Uterus (tissue), 2 donors: ENCODE measurements around the gene ANKRD44.

ENCODE experiments used
- POLR2A ChIP-seq, 2 donors: fragments of 450-650 bp; IDR thresholded peaks; one replicate each; pipeline ENCODE4 v1.6.1; 2016; ENCODE audit warnings: antibody characterized with exemption in 2 of 2, mild to moderate bottlenecking in 1 of 2, moderate library complexity in 1 of 2
- TF ChIP-seq, protein P1 (sequence below), 4 experiments: fragments of 200-600 bp in 2 of 4; fragments of 450-650 bp in 2 of 4; sonication (generic) in 2 of 4; IDR thresholded peaks; one replicate each; pipeline ENCODE4 v1.5.1; 2016 to 2019; ENCODE audit warnings: antibody characterized with exemption in 4 of 4, mild to moderate bottlenecking in 2 of 4, moderate library complexity in 1 of 4

DNA sequence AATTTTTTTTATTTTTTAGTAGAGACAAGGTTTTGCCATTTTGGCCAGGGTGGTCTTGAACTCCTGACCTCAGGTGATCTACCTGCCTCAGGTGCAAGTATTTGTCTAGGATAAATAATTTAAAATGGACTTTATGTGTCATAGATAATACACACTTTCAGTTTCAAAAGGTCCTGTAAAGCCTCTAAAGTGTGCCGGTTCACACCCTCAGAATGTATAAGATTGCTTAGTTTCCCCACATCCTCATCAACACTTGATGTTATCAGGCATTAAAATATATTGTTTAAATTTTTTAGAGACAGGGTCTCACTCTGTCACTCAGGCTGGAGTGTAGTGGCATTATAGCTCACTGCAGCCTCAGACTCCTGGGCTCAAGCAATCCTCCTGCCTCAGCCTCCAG lies 170.5 kb downstream of the ANKRD44 start:
- TF ChIP-seq, protein P1, sequence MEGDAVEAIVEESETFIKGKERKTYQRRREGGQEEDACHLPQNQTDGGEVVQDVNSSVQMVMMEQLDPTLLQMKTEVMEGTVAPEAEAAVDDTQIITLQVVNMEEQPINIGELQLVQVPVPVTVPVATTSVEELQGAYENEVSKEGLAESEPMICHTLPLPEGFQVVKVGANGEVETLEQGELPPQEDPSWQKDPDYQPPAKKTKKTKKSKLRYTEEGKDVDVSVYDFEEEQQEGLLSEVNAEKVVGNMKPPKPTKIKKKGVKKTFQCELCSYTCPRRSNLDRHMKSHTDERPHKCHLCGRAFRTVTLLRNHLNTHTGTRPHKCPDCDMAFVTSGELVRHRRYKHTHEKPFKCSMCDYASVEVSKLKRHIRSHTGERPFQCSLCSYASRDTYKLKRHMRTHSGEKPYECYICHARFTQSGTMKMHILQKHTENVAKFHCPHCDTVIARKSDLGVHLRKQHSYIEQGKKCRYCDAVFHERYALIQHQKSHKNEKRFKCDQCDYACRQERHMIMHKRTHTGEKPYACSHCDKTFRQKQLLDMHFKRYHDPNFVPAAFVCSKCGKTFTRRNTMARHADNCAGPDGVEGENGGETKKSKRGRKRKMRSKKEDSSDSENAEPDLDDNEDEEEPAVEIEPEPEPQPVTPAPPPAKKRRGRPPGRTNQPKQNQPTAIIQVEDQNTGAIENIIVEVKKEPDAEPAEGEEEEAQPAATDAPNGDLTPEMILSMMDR (IDR thresholded peaks at IDR 0.05), result no peak
- no peak for TF ChIP-seq POLR2A (IDR thresholded peaks at IDR 0.05)
